ENCODE results near the gene OBSCN.

- TF ChIP-seq CTCF (conservative IDR thresholded peaks at IDR 0.05) = no peak
- TF ChIP-seq ZFX (IDR thresholded peaks at IDR 0.05) = no peak
These were observed 220.6 kb downstream of the OBSCN start for GRCh38 chr1:228428412-228428811.

Data from C4-2B (cell line).